Left forelimb (tissue), 1 donor: ENCODE results near the gene DNAJC2.
"Not testable (repeated sequence)": the region's sequence is repeated elsewhere in the genome, so short reads cannot be mapped to it uniquely, and the experiment has no call there.

Experiments used
- DNase-seq: peaks from one replicate; pipeline ENCODE4 v3.0.0-alpha.2; 2018; ENCODE audit warnings: low spot score

The DNAJC2 gene

GRCh38 chr7:103343332-103343731, 1.2 kb downstream of the DNAJC2 start:
- no peak for DNase-seq

GRCh38 chr7:103341466-103341865, 3.1 kb downstream of the DNAJC2 start:
- no peak for DNase-seq

GRCh38 chr7:103338864-103339263, 5.7 kb downstream of the DNAJC2 start:
- DNase-seq, result no peak

- DNase-seq, result no peak
Measured at GRCh38 chr7:103336761-103337160, 7.8 kb downstream of the DNAJC2 start.

GRCh38 chr7:103325744-103326143, 18.8 kb downstream of the DNAJC2 start:
- no peak for DNase-seq

- no peak for DNase-seq
Measured at GRCh38 chr7:103317009-103317408, 27.6 kb downstream of the DNAJC2 start.

- no peak for DNase-seq
Measured at GRCh38 chr7:103316380-103316941, 28.1 kb downstream of the DNAJC2 start.

GRCh38 chr7:103314852-103315251, 29.7 kb downstream of the DNAJC2 start:
- no peak for DNase-seq

GRCh38 chr7:103307503-103308231, 36.9 kb downstream of the DNAJC2 start:
- no peak for DNase-seq

GRCh38 chr7:103301441-103301840, 43.1 kb downstream of the DNAJC2 start:
- DNase-seq, result no peak

GRCh38 chr7:103299660-103300059, 44.9 kb downstream of the DNAJC2 start:
- no peak for DNase-seq

- no peak for DNase-seq
Measured at GRCh38 chr7:103297837-103298179, 46.8 kb downstream of the DNAJC2 start.

GRCh38 chr7:103296901-103297836, 47.4 kb downstream of the DNAJC2 start, which contains the start of gene PMPCB:
TSS of gene PMPCB (plus strand) at chr7:103297435. CDS start at chr7:103297460, 25 bp downstream.
- DNase-seq, result peak; percentile 93

- no peak for DNase-seq
Measured at GRCh38 chr7:103293526-103293925, 51.0 kb downstream of the DNAJC2 start.

GRCh38 chr7:103292122-103292521, 52.4 kb downstream of the DNAJC2 start:
- DNase-seq, result no peak

- not testable (repeated sequence) for DNase-seq
Measured at GRCh38 chr7:103282802-103283427, 61.7 kb downstream of the DNAJC2 start.

- not testable (repeated sequence) for DNase-seq
Measured at GRCh38 chr7:103280803-103281155, 63.8 kb downstream of the DNAJC2 start.

- DNase-seq, result peak; percentile 83
Measured at GRCh38 chr7:103279963-103280802, 64.4 kb downstream of the DNAJC2 start.

GRCh38 chr7:103279636-103279962, 65.0 kb downstream of the DNAJC2 start:
- DNase-seq, result not testable (repeated sequence)

- not testable (repeated sequence) for DNase-seq
Measured at GRCh38 chr7:103278195-103278594, 66.4 kb downstream of the DNAJC2 start.

GRCh38 chr7:103274867-103275266, 69.7 kb downstream of the DNAJC2 start:
- not testable (repeated sequence) for DNase-seq
